ENCODE data around the gene PIM1. TPM values are rescaled to one million over a fixed set of nuclear protein-coding genes. Genes with fewer than 3 reads are reported as not detected.
A peak's percentile ranks its signal among the peaks of the same experiment; 100 is the strongest.

PIM1 gene
- total RNA-seq, 4 donors from 2014 or later, result 36.6 to 78.4 (median 49.2) TPM

- DNase-seq, result no peak
- TF ChIP-seq CTCF (IDR thresholded peaks at IDR 0.05), result no peak
- no peak for TF ChIP-seq POLR2A (IDR thresholded peaks at IDR 0.05)
- H3K27ac ChIP-seq, result peak overlapping the region in 1 of 4 donors; percentile 75
These were observed 51.7 kb downstream of the PIM1 start for GRCh38 chr6:37221585-37222124.

GRCh38 chr6:37222125-37222967, 52.4 kb downstream of the PIM1 start:
- TF ChIP-seq POLR2A (IDR thresholded peaks at IDR 0.05) (peak in 1 of 2 donors; percentile 32), CTCF (IDR thresholded peaks at IDR 0.05) (no peak)
- Histone ChIP-seq H3K27me3 (no peaks in the 10 kb centered on the region), H3K4me1 (peaks cover 0 to 9% (median 2%) of the 10 kb centered on the region in 4 donors), H3K9me3 (no peaks in the 10 kb centered on the region), H3K4me3 (peak overlapping the region; percentile 49 to 76 (median 70)), H3K36me3 (no peaks in the 10 kb centered on the region), H3K27ac (peak overlapping the region in 3 of 4 donors; percentile 5 to 75 (median 47))
- peak; percentile 68 to 87 (median 78) for DNase-seq

More at GRCh38 chr6:37221585-37222124, 51.7 kb downstream of the PIM1 start:
- Histone ChIP-seq H3K27me3 (no peaks in the 10 kb centered on the region), H3K9me3 (no peaks in the 10 kb centered on the region), H3K36me3 (no peaks in the 10 kb centered on the region), H3K4me3 (peak overlapping the region; percentile 49 to 76 (median 70)), H3K4me1 (peaks cover 0 to 9% (median 2%) of the 10 kb centered on the region in 4 donors)

GRCh38 chr6:37222992-37223391, 53.0 kb downstream of the PIM1 start:
- H3K36me3 ChIP-seq, result no peaks in the 10 kb centered on the region
- no peak for DNase-seq
- peak overlapping the region in 2 of 4 donors; percentile 66 to 74 for H3K4me3 ChIP-seq
- H3K9me3 ChIP-seq, result no peaks in the 10 kb centered on the region
- H3K4me1 ChIP-seq, result peaks cover 0 to 9% (median 2%) of the 10 kb centered on the region in 4 donors
- peak overlapping the region in 2 of 4 donors; percentile 5 to 75 for H3K27ac ChIP-seq
- TF ChIP-seq CTCF (IDR thresholded peaks at IDR 0.05) (no peak), POLR2A (IDR thresholded peaks at IDR 0.05) (no peak)
- no peaks in the 10 kb centered on the region for H3K27me3 ChIP-seq

Other genes with a start within 250 kb of the PIM1 start
- gene PI16, start 215.4 kb upstream of the PIM1 start, total RNA-seq, result 1 to 10 TPM in 2 of 4 donors, not detected in 2; 1.5 to 6.2 TPM
- gene MTCH1, start 184.0 kb upstream of the PIM1 start, total RNA-seq, result 100 to 1,000 TPM; 127 to 186 (median 158) TPM
- gene FGD2, start 164.5 kb upstream of the PIM1 start, total RNA-seq, result 100 to 1,000 TPM in 1 of 4 donors, 10 to 100 TPM in 2, 1 to 10 TPM in 1; 2.5 to 292 (median 34.9) TPM
- 10 to 100 TPM; 12.4 to 23.3 (median 19.0) TPM for gene TBC1D22B, start 87.6 kb downstream of the PIM1 start, total RNA-seq
- under 1 TPM in 1 of 4 donors, not detected in 3; 0.53 TPM for gene TMEM217, start 88.0 kb downstream of the PIM1 start, total RNA-seq
- 10 to 100 TPM in 3 of 4 donors, 1 to 10 TPM in 1; 8.9 to 19.0 (median 13.5) TPM for gene RNF8, start 183.8 kb downstream of the PIM1 start, total RNA-seq